Measurements from ENCODE around the gene PRMT1.

PRMT1 gene

DNA sequence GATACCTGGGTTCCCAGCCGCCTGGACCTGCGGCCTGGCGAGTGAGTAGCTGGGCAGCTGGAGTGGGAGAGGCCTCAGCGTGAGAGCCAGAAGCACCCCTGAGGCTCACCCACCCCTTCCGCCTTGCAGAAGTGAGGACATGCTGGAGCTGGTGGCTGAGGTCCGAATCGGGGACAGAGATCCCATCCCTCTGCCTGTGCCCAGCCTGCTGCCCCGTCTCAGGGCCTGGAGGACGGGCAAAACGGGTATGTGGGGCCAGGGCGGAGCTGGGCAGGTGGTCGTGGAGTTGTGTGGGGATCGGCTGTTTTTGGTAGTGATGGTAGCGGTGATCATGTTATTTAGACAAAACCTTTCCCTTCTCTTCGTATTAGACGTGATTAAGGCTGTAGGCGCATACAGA is 30.5 kb upstream of the PRMT1 start:
- H3K27me3 Mint-ChIP-seq (ENCODE audit: low read depth, poor library complexity), result no peaks in the 10 kb centered on the region
- no peak overlapping the region for H3K4me3 Mint-ChIP-seq
- H3K27ac Mint-ChIP-seq, result peak overlapping the region; percentile 79
- TF ChIP-seq, protein P1, sequence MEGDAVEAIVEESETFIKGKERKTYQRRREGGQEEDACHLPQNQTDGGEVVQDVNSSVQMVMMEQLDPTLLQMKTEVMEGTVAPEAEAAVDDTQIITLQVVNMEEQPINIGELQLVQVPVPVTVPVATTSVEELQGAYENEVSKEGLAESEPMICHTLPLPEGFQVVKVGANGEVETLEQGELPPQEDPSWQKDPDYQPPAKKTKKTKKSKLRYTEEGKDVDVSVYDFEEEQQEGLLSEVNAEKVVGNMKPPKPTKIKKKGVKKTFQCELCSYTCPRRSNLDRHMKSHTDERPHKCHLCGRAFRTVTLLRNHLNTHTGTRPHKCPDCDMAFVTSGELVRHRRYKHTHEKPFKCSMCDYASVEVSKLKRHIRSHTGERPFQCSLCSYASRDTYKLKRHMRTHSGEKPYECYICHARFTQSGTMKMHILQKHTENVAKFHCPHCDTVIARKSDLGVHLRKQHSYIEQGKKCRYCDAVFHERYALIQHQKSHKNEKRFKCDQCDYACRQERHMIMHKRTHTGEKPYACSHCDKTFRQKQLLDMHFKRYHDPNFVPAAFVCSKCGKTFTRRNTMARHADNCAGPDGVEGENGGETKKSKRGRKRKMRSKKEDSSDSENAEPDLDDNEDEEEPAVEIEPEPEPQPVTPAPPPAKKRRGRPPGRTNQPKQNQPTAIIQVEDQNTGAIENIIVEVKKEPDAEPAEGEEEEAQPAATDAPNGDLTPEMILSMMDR (IDR thresholded peaks at IDR 0.05), result no peak
- no peak for DNase-seq
- peaks cover 48% of the 10 kb centered on the region for H3K4me1 Mint-ChIP-seq
- peaks cover 39% of the 10 kb centered on the region for H3K36me3 Mint-ChIP-seq (ENCODE audit: low read depth)
- H3K9me3 Mint-ChIP-seq, result no peaks in the 10 kb centered on the region

DNA sequence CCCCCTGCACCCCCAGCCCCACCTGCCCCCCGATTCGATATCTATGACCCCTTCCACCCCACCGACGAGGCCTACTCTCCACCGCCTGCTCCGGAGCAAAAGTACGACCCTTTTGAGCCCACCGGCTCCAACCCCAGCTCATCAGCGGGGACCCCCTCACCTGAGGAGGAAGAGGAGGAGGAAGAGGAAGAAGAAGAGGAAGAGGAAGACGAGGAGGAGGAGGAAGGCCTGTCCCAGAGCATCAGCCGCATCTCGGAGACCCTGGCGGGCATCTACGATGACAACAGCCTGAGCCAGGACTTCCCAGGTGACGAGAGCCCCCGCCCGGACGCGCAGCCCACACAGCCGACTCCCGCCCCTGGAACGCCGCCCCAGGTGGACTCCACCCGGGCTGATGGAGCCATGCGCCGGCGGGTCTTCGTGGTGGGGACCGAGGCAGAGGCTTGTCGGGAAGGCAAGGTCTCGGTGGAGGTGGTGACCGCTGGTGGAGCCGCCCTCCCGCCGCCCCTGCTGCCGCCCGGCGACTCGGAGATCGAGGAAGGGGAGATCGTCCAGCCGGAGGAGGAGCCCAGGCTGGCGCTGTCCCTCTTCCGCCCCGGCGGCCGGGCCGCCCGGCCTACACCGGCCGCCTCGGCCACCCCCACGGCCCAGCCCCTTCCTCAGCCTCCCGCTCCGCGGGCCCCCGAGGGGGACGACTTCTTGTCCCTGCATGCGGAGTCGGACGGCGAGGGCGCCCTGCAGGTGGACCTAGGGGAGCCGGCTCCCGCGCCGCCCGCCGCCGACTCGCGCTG is 25.8 kb upstream of the PRMT1 start:
- Mint-ChIP-seq H3K27me3 (ENCODE audit: low read depth, poor library complexity) (no peaks in the 10 kb centered on the region), H3K27ac (no peak overlapping the region), H3K36me3 (ENCODE audit: low read depth) (peaks cover 50% of the 10 kb centered on the region), H3K9me3 (no peaks in the 10 kb centered on the region), H3K4me1 (peaks cover 11% of the 10 kb centered on the region), H3K4me3 (no peak overlapping the region)
- no peak for DNase-seq
- TF ChIP-seq, protein P1 (IDR thresholded peaks at IDR 0.05), result no peak

GRCh38 chr19:49651820-49652550 is 25.1 kb upstream of the PRMT1 start:
- TF ChIP-seq, protein P1 (IDR thresholded peaks at IDR 0.05), result no peak
- DNase-seq, result no peak
- Mint-ChIP-seq H3K4me1 (peaks cover 4% of the 10 kb centered on the region), H3K27ac (no peak overlapping the region), H3K9me3 (no peaks in the 10 kb centered on the region), H3K27me3 (ENCODE audit: low read depth, poor library complexity) (no peaks in the 10 kb centered on the region), H3K36me3 (ENCODE audit: low read depth) (peaks cover 50% of the 10 kb centered on the region), H3K4me3 (no peak overlapping the region)

DNA sequence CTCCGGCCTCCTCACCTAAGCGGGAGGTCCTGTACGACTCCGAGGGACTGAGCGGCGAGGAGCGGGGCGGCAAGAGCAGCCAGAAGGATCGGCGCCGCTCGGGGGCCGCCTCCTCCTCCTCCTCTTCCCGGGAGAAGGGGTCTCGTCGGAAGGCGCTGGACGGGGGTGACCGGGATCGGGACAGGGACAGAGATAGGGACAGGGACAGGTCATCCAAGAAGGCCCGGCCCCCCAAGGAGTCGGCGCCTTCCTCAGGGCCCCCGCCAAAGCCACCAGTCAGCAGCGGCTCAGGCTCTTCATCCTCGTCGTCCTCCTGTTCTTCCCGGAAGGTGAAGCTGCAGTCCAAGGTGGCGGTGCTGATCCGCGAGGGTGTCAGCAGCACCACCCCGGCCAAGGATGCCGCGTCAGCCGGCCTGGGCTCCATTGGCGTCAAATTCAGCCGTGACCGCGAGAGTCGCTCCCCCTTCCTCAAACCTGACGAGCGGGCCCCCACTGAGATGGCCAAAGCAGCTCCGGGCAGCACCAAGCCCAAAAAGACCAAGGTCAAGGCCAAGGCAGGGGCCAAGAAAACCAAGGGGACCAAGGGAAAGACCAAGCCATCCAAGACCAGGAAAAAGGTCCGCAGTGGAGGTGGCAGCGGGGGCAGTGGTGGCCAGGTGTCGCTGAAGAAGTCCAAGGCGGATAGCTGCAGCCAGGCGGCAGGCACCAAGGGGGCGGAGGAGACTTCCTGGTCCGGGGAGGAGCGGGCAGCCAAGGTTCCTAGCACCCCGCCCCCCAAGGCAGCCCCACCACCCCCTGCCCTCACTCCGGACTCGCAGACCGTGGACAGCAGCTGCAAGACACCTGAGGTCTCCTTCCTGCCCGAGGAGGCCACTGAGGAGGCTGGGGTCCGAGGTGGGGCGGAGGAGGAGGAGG is 24.3 kb upstream of the PRMT1 start:
- Mint-ChIP-seq H3K27ac (no peak overlapping the region), H3K27me3 (ENCODE audit: low read depth, poor library complexity) (no peaks in the 10 kb centered on the region), H3K36me3 (ENCODE audit: low read depth) (peaks cover 50% of the 10 kb centered on the region), H3K4me1 (peaks cover 4% of the 10 kb centered on the region), H3K4me3 (no peak overlapping the region), H3K9me3 (no peaks in the 10 kb centered on the region)
- TF ChIP-seq, protein P1 (IDR thresholded peaks at IDR 0.05), result no peak
- no peak for DNase-seq

DNA sequence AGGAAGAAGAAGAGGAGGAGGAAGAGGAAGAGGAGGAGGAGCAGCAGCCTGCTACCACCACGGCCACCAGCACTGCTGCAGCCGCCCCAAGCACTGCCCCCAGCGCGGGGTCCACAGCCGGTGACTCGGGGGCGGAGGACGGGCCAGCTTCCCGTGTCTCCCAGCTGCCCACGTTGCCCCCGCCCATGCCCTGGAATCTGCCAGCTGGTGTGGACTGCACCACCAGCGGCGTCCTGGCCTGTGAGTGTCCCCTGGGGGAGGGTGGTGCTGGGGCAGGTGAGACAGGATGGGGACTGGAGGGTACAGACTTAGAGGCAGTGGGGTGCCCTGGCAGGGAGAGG is 23.6 kb upstream of the PRMT1 start:
- H3K4me1 Mint-ChIP-seq, result peaks cover 5% of the 10 kb centered on the region
- DNase-seq, result no peak
- H3K36me3 Mint-ChIP-seq (ENCODE audit: low read depth), result peaks cover 53% of the 10 kb centered on the region
- no peak overlapping the region for H3K4me3 Mint-ChIP-seq
- no peaks in the 10 kb centered on the region for H3K9me3 Mint-ChIP-seq
- TF ChIP-seq, protein P1 (IDR thresholded peaks at IDR 0.05), result no peak
- H3K27me3 Mint-ChIP-seq (ENCODE audit: low read depth, poor library complexity), result no peaks in the 10 kb centered on the region
- no peak overlapping the region for H3K27ac Mint-ChIP-seq

All from nephron progenitor cell (in vitro differentiated cells).